ENCODE measurements around the gene DENND4B.
A peak's percentile ranks its signal among the peaks of the same experiment; 100 is the strongest.

The DENND4B gene

DNA sequence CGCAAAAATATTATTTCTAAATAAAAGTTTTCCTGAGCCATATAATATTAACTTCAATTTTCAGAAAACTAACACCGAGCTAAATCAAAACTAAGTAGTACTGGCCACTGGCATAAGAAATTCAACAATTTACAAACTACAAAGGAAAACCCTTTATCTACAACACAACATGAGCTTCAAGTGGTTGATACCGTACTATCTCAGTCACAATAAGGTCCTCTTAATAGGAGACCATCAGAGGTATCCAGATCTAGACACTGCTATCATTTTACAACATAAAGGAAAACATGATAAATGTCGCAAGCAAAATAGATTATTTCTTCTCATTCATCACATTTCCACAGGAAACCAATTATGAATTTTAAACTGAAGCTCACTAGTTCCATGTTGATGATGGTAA, 63.3 kb downstream of the DENND4B start:
- no peaks in the 10 kb centered on the region for H3K27me3 ChIP-seq (ENCODE audit: control insufficient read depth in 1 of 2, insufficient read depth in 2 of 2, low read length in 2 of 2)
- H3K4me1 ChIP-seq (ENCODE audit: control insufficient read depth in 1 of 2, insufficient read depth in 2 of 2, low read length in 2 of 2): peaks cover 30 to 39% of the 10 kb centered on the region in 2 donors
- H3K9me3 ChIP-seq (ENCODE audit: control insufficient read depth in 1 of 2, low read length in 2 of 2): no peaks in the 10 kb centered on the region
- H3K27ac ChIP-seq (ENCODE audit: low read depth, low read length): no peak overlapping the region
- no peak overlapping the region for H3K9ac ChIP-seq (ENCODE audit: low read depth in 1 of 2, low read length in 2 of 2)
- H3K4me3 ChIP-seq (ENCODE audit: low read depth in 1 of 2, low read length in 2 of 2): no peak overlapping the region
- H3K36me3 ChIP-seq (ENCODE audit: control insufficient read depth in 1 of 2, insufficient read depth in 2 of 2, low read length in 2 of 2): no peaks in the 10 kb centered on the region

DNA sequence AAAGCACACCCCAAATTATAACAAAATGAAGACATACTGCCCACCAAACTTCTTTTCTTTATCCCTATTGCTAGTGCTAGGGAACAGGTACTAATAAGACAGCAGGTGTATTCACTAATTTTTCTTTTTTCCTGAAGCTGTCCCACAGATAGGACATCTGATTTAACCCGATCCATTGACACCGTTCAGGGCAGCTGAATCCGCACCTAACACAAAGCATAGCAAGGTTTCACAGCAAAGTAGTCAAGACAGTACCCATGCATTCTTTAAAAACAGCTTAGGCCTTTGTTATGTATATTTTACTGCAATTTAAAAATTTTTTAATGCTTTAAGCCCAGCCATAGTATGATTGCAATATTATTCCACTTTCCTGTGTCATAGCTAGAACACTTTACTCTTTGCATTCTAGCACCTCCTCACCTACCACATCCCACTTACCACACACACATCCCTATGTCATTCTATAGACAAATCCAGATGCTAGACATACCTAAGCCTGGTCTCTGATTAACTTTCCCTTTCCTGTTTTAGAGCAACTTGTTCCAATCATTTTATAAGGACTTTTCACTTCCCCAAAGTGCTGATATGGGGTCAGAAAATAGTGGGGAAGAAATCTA, 64.1 kb downstream of the DENND4B start:
- Histone ChIP-seq H3K9me3 (ENCODE audit: control insufficient read depth in 1 of 2, low read length in 2 of 2) (no peaks in the 10 kb centered on the region), H3K4me3 (ENCODE audit: low read depth in 1 of 2, low read length in 2 of 2) (no peak overlapping the region), H3K9ac (ENCODE audit: low read depth in 1 of 2, low read length in 2 of 2) (no peak overlapping the region)

GRCh38 chr1:153881751-153882150, 64.8 kb downstream of the DENND4B start:
- H3K27me3 ChIP-seq (ENCODE audit: control insufficient read depth in 1 of 2, insufficient read depth in 2 of 2, low read length in 2 of 2): no peaks in the 10 kb centered on the region
- no peaks in the 10 kb centered on the region for H3K36me3 ChIP-seq (ENCODE audit: control insufficient read depth in 1 of 2, insufficient read depth in 2 of 2, low read length in 2 of 2)
- peaks cover 22 to 31% of the 10 kb centered on the region in 2 donors for H3K4me1 ChIP-seq (ENCODE audit: control insufficient read depth in 1 of 2, insufficient read depth in 2 of 2, low read length in 2 of 2)
- H3K9ac ChIP-seq (ENCODE audit: low read depth in 1 of 2, low read length in 2 of 2): peak overlapping the region in 1 of 2 donors; percentile 15
- no peak overlapping the region for H3K27ac ChIP-seq (ENCODE audit: low read depth, low read length)
- no peak overlapping the region for H3K4me3 ChIP-seq (ENCODE audit: low read depth in 1 of 2, low read length in 2 of 2)
- H3K9me3 ChIP-seq (ENCODE audit: control insufficient read depth in 1 of 2, low read length in 2 of 2): no peaks in the 10 kb centered on the region

More for the DNA sequence above, 64.1 kb downstream of the DENND4B start:
- H3K27me3 ChIP-seq (ENCODE audit: control insufficient read depth in 1 of 2, insufficient read depth in 2 of 2, low read length in 2 of 2): no peaks in the 10 kb centered on the region
- H3K27ac ChIP-seq (ENCODE audit: low read depth, low read length): no peak overlapping the region
- peaks cover 22 to 36% of the 10 kb centered on the region in 2 donors for H3K4me1 ChIP-seq (ENCODE audit: control insufficient read depth in 1 of 2, insufficient read depth in 2 of 2, low read length in 2 of 2)
- no peaks in the 10 kb centered on the region for H3K36me3 ChIP-seq (ENCODE audit: control insufficient read depth in 1 of 2, insufficient read depth in 2 of 2, low read length in 2 of 2)

DNA sequence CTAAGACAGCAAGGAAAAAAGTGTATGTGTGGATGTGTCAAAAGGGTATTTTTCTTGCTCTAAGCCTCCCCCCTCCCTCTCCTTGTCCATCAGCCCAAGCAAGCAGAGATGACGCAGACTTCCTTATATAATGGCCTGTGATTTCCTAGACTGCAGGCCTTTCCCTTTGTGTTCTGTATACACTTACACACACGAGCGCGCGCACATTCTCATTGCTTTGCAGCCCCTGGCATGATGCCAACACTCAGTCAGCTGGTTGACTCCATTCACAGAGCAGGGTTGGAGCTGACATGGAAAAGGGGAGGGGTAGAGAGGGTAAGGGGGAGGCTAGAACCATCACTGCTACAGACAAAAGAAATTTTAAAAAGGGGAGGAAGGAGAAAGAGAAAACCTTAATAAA, 65.6 kb downstream of the DENND4B start:
- Histone ChIP-seq H3K9me3 (ENCODE audit: control insufficient read depth in 1 of 2, low read length in 2 of 2) (no peaks in the 10 kb centered on the region), H3K27ac (ENCODE audit: low read depth, low read length) (no peak overlapping the region), H3K4me1 (ENCODE audit: control insufficient read depth in 1 of 2, insufficient read depth in 2 of 2, low read length in 2 of 2) (peaks cover 22 to 29% of the 10 kb centered on the region in 2 donors), H3K9ac (ENCODE audit: low read depth in 1 of 2, low read length in 2 of 2) (no peak overlapping the region), H3K36me3 (ENCODE audit: control insufficient read depth in 1 of 2, insufficient read depth in 2 of 2, low read length in 2 of 2) (no peaks in the 10 kb centered on the region), H3K4me3 (ENCODE audit: low read depth in 1 of 2, low read length in 2 of 2) (no peak overlapping the region), H3K27me3 (ENCODE audit: control insufficient read depth in 1 of 2, insufficient read depth in 2 of 2, low read length in 2 of 2) (no peaks in the 10 kb centered on the region)

DNA sequence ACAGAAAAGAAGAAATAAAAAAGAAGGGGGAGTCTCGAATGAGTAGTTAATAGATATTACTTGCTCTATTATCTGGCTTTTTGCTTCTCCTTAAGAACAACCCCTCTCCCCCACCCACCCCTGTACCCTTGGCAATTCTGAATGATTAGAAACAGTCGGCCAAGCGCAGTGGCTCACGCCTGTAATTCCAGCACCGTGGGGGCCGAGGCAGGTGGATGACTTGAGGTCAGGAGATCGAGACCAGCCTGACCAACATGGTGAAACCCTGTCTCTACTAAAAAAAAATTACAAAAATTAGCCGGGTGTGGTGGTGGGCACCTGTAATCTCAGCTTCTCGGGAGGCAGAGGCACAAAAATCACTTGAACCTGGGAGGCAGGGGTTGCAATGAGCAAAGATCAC, 66.5 kb downstream of the DENND4B start:
- H3K27me3 ChIP-seq (ENCODE audit: control insufficient read depth in 1 of 2, insufficient read depth in 2 of 2, low read length in 2 of 2): no peaks in the 10 kb centered on the region
- H3K9ac ChIP-seq (ENCODE audit: low read depth in 1 of 2, low read length in 2 of 2): peak overlapping the region in 1 of 2 donors; percentile 12
- no peaks in the 10 kb centered on the region for H3K36me3 ChIP-seq (ENCODE audit: control insufficient read depth in 1 of 2, insufficient read depth in 2 of 2, low read length in 2 of 2)
- H3K27ac ChIP-seq (ENCODE audit: low read depth, low read length): no peak overlapping the region
- no peaks in the 10 kb centered on the region for H3K9me3 ChIP-seq (ENCODE audit: control insufficient read depth in 1 of 2, low read length in 2 of 2)
- H3K4me1 ChIP-seq (ENCODE audit: control insufficient read depth in 1 of 2, insufficient read depth in 2 of 2, low read length in 2 of 2): peaks cover 22 to 29% of the 10 kb centered on the region in 2 donors
- H3K4me3 ChIP-seq (ENCODE audit: low read depth in 1 of 2, low read length in 2 of 2): no peak overlapping the region

Data from duodenal mucosa (tissue), 2 donors.